ENCODE data around the gene PTPRG.

DNA sequence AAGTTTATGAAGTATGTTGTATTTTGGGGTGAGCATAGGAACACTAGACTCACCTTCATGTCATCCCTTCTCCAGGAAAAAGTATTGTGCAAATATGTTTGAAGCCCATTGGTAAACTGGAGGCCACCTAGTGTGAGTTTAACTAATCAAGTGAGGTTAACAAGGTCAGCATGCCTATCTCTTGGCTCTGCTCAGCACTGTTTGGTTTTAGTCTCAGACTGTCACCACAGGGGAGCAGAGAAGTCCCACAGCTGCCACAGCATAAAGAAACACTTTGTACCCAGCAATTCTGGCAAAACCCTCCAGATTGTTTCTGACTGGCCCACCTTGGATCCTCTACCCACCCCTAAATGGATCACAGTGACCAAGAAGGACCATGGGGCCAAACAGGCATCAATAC, 659.2 kb downstream of the PTPRG start:
- TF ChIP-seq, protein P1, sequence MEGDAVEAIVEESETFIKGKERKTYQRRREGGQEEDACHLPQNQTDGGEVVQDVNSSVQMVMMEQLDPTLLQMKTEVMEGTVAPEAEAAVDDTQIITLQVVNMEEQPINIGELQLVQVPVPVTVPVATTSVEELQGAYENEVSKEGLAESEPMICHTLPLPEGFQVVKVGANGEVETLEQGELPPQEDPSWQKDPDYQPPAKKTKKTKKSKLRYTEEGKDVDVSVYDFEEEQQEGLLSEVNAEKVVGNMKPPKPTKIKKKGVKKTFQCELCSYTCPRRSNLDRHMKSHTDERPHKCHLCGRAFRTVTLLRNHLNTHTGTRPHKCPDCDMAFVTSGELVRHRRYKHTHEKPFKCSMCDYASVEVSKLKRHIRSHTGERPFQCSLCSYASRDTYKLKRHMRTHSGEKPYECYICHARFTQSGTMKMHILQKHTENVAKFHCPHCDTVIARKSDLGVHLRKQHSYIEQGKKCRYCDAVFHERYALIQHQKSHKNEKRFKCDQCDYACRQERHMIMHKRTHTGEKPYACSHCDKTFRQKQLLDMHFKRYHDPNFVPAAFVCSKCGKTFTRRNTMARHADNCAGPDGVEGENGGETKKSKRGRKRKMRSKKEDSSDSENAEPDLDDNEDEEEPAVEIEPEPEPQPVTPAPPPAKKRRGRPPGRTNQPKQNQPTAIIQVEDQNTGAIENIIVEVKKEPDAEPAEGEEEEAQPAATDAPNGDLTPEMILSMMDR (IDR thresholded peaks at IDR 0.05) = no peak
- no peak for TF ChIP-seq POLR2A (IDR thresholded peaks at IDR 0.05)
